Sigmoid colon (tissue), 7 donors: ENCODE measurements around the gene DAZL. TPM values are rescaled to one million over a fixed set of nuclear protein-coding genes. Genes with fewer than 3 reads are reported as not detected.
"Not testable (repeated sequence)": the region's sequence is repeated elsewhere in the genome, so short reads cannot be mapped to it uniquely, and the experiment has no call there.

Experiments
- DNase-seq: peaks from one replicate; pipeline ENCODE4 v3.0.0-alpha.2; 2019
- H3K27ac ChIP-seq, 4 donors: fragments of 200-600 bp; sonication (generic); one replicate each; pipeline ENCODE4 v1.5.1; 2016 to 2019; ENCODE audit warnings: mild to moderate bottlenecking in 1 of 4
- H3K27me3 ChIP-seq, 3 donors: fragments of 200-600 bp; sonication (generic); one replicate each; pipeline ENCODE4 v1.5.1; 2019; ENCODE audit warnings: mild to moderate bottlenecking in 1 of 3
- H3K36me3 ChIP-seq, 4 donors: fragments of 200-600 bp; sonication (generic); one replicate each; pipeline ENCODE4 v1.5.1; 2016 to 2019
- H3K4me1 ChIP-seq, 4 donors: fragments of 200-600 bp; sonication (generic); one replicate each; pipeline ENCODE4 v1.5.1; 2017 to 2019
- H3K4me3 ChIP-seq, 4 donors: fragments of 200-600 bp; sonication (generic); one replicate each; pipeline ENCODE4 v1.5.1; 2017 to 2019; ENCODE audit warnings: mild to moderate bottlenecking in 2 of 4, moderate library complexity in 1 of 4
- H3K9me3 ChIP-seq, 4 donors: fragments of 200-600 bp in 3 of 4; sonication (generic) in 3 of 4; one replicate each; pipeline versions ENCODE4 v1.5.1 to v1.6.1; 2013 to 2019
- EP300 ChIP-seq, 4 donors: sonication (generic); formaldehyde crosslinking; IDR thresholded peaks; one replicate each; pipeline ENCODE4 v1.6.1; 2017; ENCODE audit warnings: antibody characterized with exemption in 4 of 4
- POLR2A ChIP-seq, 2 donors: fragments of 450-650 bp; IDR thresholded peaks; one replicate each; pipeline ENCODE4 v1.6.1; 2016; ENCODE audit warnings: antibody characterized with exemption in 2 of 2, mild to moderate bottlenecking in 2 of 2, moderate library complexity in 2 of 2
- POLR2AphosphoS5 ChIP-seq, 4 donors: sonication (generic); formaldehyde crosslinking; IDR thresholded peaks; one replicate each; pipeline ENCODE4 v1.6.1; 2017; ENCODE audit warnings: antibody characterized with exemption in 4 of 4
- WGBS, 2 donors: extraction: QIAGEN DNeasy Blood & Tissue Kit; methylation state at CpG; one replicate each; pipeline ENCODE4 v1.1.7; 2013; 5-methylcytosine and 5-hydroxymethylcytosine counted together
- intact Hi-C: fragments of 100-400 bp; cut with DNase I; formaldehyde crosslinking; loops from one replicate; pipeline ENCODE4 v1.15.1; 2023
- polyA plus RNA-seq, 3 donors: library from polyadenylated mRNA; stranded (reverse); fragments of 200-250 nt; gene quantifications; one replicate each; pipeline ENCODE4 v1.2.3, GENCODE V29; 2013
- total RNA-seq, 4 donors: library from RNA; depleted of rRNA; stranded (reverse); fragments of >200 nt; gene quantifications; one replicate each; pipeline ENCODE4 v1.1.0, GENCODE V29; 2016
- TF ChIP-seq, protein P1 (sequence below), 4 experiments: fragments of 450-650 bp in 3 of 4; fragments of 200-600 bp in 1 of 4; IDR thresholded peaks; one replicate each; pipeline ENCODE4 v1.5.1; 2016 to 2019; ENCODE audit warnings: antibody characterized with exemption in 4 of 4, mild to moderate bottlenecking in 3 of 4, moderate library complexity in 2 of 4
- donor health status: healthy with polysubstance abuse.
- donor health status: Bipolar disorder and iron deficiency.
- donor health status: healthy.

The DAZL gene
- total and polyA plus RNA-seq, 7 donors: 0.12 to 0.66 (median 0.38) TPM; not detected in 3

DNA sequence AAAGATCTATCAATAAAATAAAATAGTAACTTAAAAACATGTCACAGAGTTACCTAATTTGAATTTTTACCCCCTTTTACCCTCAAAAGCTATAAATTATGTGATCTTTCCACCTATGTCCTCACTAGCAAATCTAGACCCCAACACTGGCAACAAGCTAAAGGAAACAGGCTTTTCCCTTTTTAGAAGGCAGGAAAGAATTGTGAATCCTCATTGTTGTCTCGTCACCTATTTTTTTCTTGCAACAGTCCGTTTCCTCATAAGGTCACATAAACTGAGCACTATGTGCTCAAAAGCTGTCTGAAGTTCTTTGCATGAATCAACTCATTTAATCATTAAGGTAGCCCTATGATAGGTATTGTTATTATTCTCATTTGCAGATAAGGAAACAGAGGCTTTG lies 34.6 kb upstream of the DAZL start:
- no peaks in the 10 kb centered on the region for H3K36me3 ChIP-seq
- H3K27me3 ChIP-seq: no peaks in the 10 kb centered on the region
- DNase-seq: no peak
- intact Hi-C loops: no loop called here
- WGBS, 2 donors: 60 to 71% methylated on average over 2 of the region's 2 CpGs
- H3K4me1 ChIP-seq: no peaks in the 10 kb centered on the region
- no peak overlapping the region for H3K27ac ChIP-seq
- TF ChIP-seq POLR2AphosphoS5 (IDR thresholded peaks at IDR 0.05) (no peak), EP300 (IDR thresholded peaks at IDR 0.05) (no peak), POLR2A (IDR thresholded peaks at IDR 0.05) (no peak)
- TF ChIP-seq, protein P1, sequence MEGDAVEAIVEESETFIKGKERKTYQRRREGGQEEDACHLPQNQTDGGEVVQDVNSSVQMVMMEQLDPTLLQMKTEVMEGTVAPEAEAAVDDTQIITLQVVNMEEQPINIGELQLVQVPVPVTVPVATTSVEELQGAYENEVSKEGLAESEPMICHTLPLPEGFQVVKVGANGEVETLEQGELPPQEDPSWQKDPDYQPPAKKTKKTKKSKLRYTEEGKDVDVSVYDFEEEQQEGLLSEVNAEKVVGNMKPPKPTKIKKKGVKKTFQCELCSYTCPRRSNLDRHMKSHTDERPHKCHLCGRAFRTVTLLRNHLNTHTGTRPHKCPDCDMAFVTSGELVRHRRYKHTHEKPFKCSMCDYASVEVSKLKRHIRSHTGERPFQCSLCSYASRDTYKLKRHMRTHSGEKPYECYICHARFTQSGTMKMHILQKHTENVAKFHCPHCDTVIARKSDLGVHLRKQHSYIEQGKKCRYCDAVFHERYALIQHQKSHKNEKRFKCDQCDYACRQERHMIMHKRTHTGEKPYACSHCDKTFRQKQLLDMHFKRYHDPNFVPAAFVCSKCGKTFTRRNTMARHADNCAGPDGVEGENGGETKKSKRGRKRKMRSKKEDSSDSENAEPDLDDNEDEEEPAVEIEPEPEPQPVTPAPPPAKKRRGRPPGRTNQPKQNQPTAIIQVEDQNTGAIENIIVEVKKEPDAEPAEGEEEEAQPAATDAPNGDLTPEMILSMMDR (IDR thresholded peaks at IDR 0.05): no peak
- no peaks in the 10 kb centered on the region for H3K9me3 ChIP-seq
- no peak overlapping the region for H3K4me3 ChIP-seq

GRCh38 chr3:16633948-16634347 lies 28.7 kb upstream of the DAZL start:
- H3K9me3 ChIP-seq: no peaks in the 10 kb centered on the region
- H3K4me1 ChIP-seq: no peaks in the 10 kb centered on the region
- no peak overlapping the region for H3K27ac ChIP-seq
- WGBS, 2 donors: 69 to 79% methylated on average over 3 of the region's 3 CpGs
- no peaks in the 10 kb centered on the region for H3K36me3 ChIP-seq
- intact Hi-C loops: no loop called here
- H3K27me3 ChIP-seq: no peaks in the 10 kb centered on the region
- H3K4me3 ChIP-seq: no peak overlapping the region
- no peak for DNase-seq
- TF ChIP-seq, protein P1 (IDR thresholded peaks at IDR 0.05): no peak
- TF ChIP-seq POLR2AphosphoS5 (IDR thresholded peaks at IDR 0.05): no peak
- no peak for TF ChIP-seq POLR2A (IDR thresholded peaks at IDR 0.05)
- no peak for TF ChIP-seq EP300 (IDR thresholded peaks at IDR 0.05)

- Histone ChIP-seq H3K27me3 (no peaks in the 10 kb centered on the region), H3K9me3 (no peaks in the 10 kb centered on the region), H3K36me3 (no peaks in the 10 kb centered on the region), H3K4me1 (no peaks in the 10 kb centered on the region), H3K4me3 (no peak overlapping the region), H3K27ac (no peak overlapping the region)
- no peak for DNase-seq
- 57 to 70% methylated on average over 2 of the region's 2 CpGs for WGBS, 2 donors
- TF ChIP-seq POLR2A (IDR thresholded peaks at IDR 0.05) (no peak), POLR2AphosphoS5 (IDR thresholded peaks at IDR 0.05) (no peak), EP300 (IDR thresholded peaks at IDR 0.05) (no peak)
- TF ChIP-seq, protein P1 (IDR thresholded peaks at IDR 0.05): no peak
- intact Hi-C loops: no loop called here
Measured at GRCh38 chr3:16632395-16632794, 27.2 kb upstream of the DAZL start.

DNA sequence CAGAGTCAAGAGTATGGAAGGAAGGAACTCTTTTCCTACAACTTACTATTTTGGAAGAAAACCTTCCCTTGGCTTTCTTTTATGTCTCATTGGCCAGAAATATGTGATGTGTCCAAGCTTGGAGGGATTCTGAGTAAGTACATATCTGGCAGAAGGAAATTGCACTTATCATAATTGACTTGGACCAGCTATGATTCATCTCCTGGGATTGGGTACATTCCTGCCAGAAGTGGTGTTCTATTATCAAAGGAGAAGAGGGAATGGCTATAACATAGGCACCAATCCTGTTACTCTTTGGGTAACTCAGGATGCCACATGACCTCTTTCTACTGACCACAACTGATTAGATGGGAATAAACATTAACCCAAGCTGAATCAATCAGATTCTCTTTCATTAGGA lies 13.5 kb upstream of the DAZL start:
- peaks cover 0 to 4% (median 0%) of the 10 kb centered on the region in 4 donors for H3K9me3 ChIP-seq
- TF ChIP-seq, protein P1 (IDR thresholded peaks at IDR 0.05): no peak
- TF ChIP-seq POLR2AphosphoS5 (IDR thresholded peaks at IDR 0.05): no peak
- no peak for TF ChIP-seq EP300 (IDR thresholded peaks at IDR 0.05)
- TF ChIP-seq POLR2A (IDR thresholded peaks at IDR 0.05): no peak
- DNase-seq: no peak
- H3K4me3 ChIP-seq: no peak overlapping the region
- H3K27ac ChIP-seq: no peak overlapping the region
- H3K27me3 ChIP-seq: no peaks in the 10 kb centered on the region
- no peaks in the 10 kb centered on the region for H3K4me1 ChIP-seq
- H3K36me3 ChIP-seq: no peaks in the 10 kb centered on the region
- intact Hi-C loops: no loop called here

DNA sequence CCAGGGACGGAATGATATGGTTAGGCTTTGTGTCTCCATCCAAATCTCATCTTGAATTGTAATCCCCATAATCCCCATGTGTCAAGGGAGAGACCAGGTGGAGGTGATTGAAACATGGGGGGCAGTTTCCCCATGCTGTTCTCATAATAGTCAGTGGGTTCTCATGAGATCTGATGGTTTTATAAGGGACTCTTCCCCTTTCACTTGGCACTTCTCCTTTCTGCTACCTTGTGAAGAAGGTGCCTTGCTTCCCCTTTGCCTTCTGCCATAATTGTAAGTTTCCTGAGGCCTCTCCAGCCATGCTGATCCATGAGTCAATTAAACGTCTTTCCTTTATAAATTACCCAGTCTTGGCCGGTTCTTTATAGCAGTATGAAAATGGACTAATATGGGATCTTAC lies 11.9 kb upstream of the DAZL start:
- DNase-seq, H3K4me3 ChIP-seq, H3K9me3 ChIP-seq, H3K27me3 ChIP-seq, intact Hi-C loops, H3K27ac ChIP-seq, H3K4me1 ChIP-seq, H3K36me3 ChIP-seq: not testable (repeated sequence)
- WGBS, 2 donors: 84 to 90% methylated on average over 3 of the region's 3 CpGs
